PC-9 (cell line): ENCODE measurements around the gene PARVG.

ENCODE experiments used
- CTCF ChIP-seq: fragments of 200-600 bp; sonication (generic); conservative IDR thresholded peaks from 2 replicates; pipeline ENCODE4 v1.6.1; 2017; ENCODE audit warnings: mixed run types, antibody characterized with exemption, mild to moderate bottlenecking, moderate library complexity
- EZH2 ChIP-seq: fragments of 200-600 bp; sonication (generic); IDR thresholded peaks from 2 replicates; pipeline ENCODE4 v1.8.0; 2017; ENCODE audit warnings: antibody characterized with exemption, low read depth

GRCh38 chr22:44164031-44164430, 16.7 kb upstream of the PARVG start:
- no peak for TF ChIP-seq CTCF
- TF ChIP-seq EZH2, result no peak
